SU-DHL-6 (cell line): ENCODE data around the gene SYF2.

Experiments used
- H2AFZ ChIP-seq: fragments of 200-600 bp; sonication (generic); 2 replicates; pipeline ENCODE4 v1.6.1; 2014; ENCODE audit warnings: low read depth, mild to moderate bottlenecking, moderate library complexity, mixed read lengths, antibody characterized with exemption, low read length; ENCODE audit not compliant: severe bottlenecking
- H3F3A ChIP-seq: fragments of 200-600 bp; shearing (Covaris generic); 2 replicates; pipeline ENCODE4 v1.6.0; 2016; ENCODE audit warnings: antibody characterized with exemption, mild to moderate bottlenecking; ENCODE audit not compliant: insufficient read depth
- H3K27ac ChIP-seq: fragments of 200-600 bp; sonication (generic); 2 replicates; pipeline ENCODE4 v1.5.1; 2016; ENCODE audit warnings: low read depth, mild to moderate bottlenecking, low read length, moderate library complexity, mixed read lengths
- H3K27me3 ChIP-seq: fragments of 200-600 bp; sonication (generic), shearing (Covaris generic); 2 replicates; pipeline ENCODE4 v1.6.0; 2014; ENCODE audit warnings: mild to moderate bottlenecking, low read length
- H3K36me3 ChIP-seq: fragments of 200-600 bp; sonication (generic); 2 replicates; pipeline ENCODE4 v1.6.1; 2014; ENCODE audit warnings: mild to moderate bottlenecking, low read length, mixed read lengths
- H3K4me2 ChIP-seq: fragments of 300-600, 200-600 bp; shearing (Covaris generic), sonication (generic); 2 replicates; pipeline ENCODE4 v1.6.0; 2014; ENCODE audit warnings: low read length, low read depth, mild to moderate bottlenecking; ENCODE audit not compliant: poor library complexity, severe bottlenecking
- H3K4me3 ChIP-seq: fragments of 200-600 bp; sonication (generic); 2 replicates; pipeline ENCODE4 v1.5.1; 2014; ENCODE audit warnings: antibody characterized with exemption, low read length, mild to moderate bottlenecking, mixed read lengths; ENCODE audit not compliant: insufficient read depth, poor library complexity, severe bottlenecking
- H3K79me2 ChIP-seq: fragments of 200-600 bp; sonication (generic); 2 replicates; pipeline ENCODE4 v1.6.1; 2014; ENCODE audit warnings: mild to moderate bottlenecking, low read length, moderate library complexity; ENCODE audit not compliant: insufficient read depth
- H3K9ac ChIP-seq: fragments of 200-600 bp; sonication (generic); 2 replicates; pipeline ENCODE4 v1.7.0; 2014; ENCODE audit warnings: mild to moderate bottlenecking, low read length
- H3K9me2 ChIP-seq: fragments of 200-600 bp; sonication (generic); replicated peaks from 2 replicates; pipeline ENCODE4 v1.6.1; 2014; ENCODE audit warnings: low read length; ENCODE audit not compliant: insufficient read depth
- H3K9me3 ChIP-seq: fragments of 200-600 bp; sonication (generic); 2 replicates; pipeline ENCODE4 v1.6.1; 2014; ENCODE audit warnings: low read length, mixed read lengths; ENCODE audit not compliant: insufficient read depth
- H4K20me1 ChIP-seq: fragments of 200-600 bp; sonication (generic); 2 replicates; pipeline ENCODE4 v1.6.1; 2014; ENCODE audit warnings: low read depth, mild to moderate bottlenecking, antibody characterized with exemption, low read length, moderate library complexity, mixed read lengths
- CTCF ChIP-seq: fragments of 200-600 bp; sonication (generic); IDR thresholded peaks from one replicate; pipeline ENCODE4 v1.5.1; 2017; ENCODE audit warnings: antibody characterized with exemption, mild to moderate bottlenecking, low read length, moderate library complexity; ENCODE audit not compliant: insufficient read depth, poor library complexity, severe bottlenecking
- EZH2phosphoT487 ChIP-seq: fragments of 200-600 bp; sonication (generic), shearing (Covaris generic); conservative IDR thresholded peaks from 2 replicates; pipeline ENCODE4 v1.6.1; 2018; ENCODE audit warnings: mild to moderate bottlenecking, antibody characterized with exemption, low read length, moderate library complexity, mixed read lengths

The SYF2 gene

GRCh38 chr1:25174730-25175612 is 57.3 kb downstream of the SYF2 start:
- no peak overlapping the region for H3K4me2 ChIP-seq
- no peaks in the 10 kb centered on the region for H3K79me2 ChIP-seq
- H3F3A ChIP-seq: no peaks in the 10 kb centered on the region
- H2AFZ ChIP-seq: no peak overlapping the region
- TF ChIP-seq CTCF (no peak), EZH2phosphoT487 (no peak)
- H3K27ac ChIP-seq: no peak overlapping the region
- no peak overlapping the region for H3K4me3 ChIP-seq
- H3K36me3 ChIP-seq: no peaks in the 10 kb centered on the region
- no peaks in the 10 kb centered on the region for H4K20me1 ChIP-seq
- no peaks in the 10 kb centered on the region for H3K9me2 ChIP-seq
- peaks cover 4% of the 10 kb centered on the region; the same call in 1 of the 2 replicates for H3K9me3 ChIP-seq
- no peaks in the 10 kb centered on the region for H3K27me3 ChIP-seq
- H3K9ac ChIP-seq: no peak overlapping the region

GRCh38 chr1:25174363-25174729 is 58.0 kb downstream of the SYF2 start:
- H3K27ac ChIP-seq: no peak overlapping the region
- no peaks in the 10 kb centered on the region for H3F3A ChIP-seq
- H3K4me3 ChIP-seq: no peak overlapping the region
- no peak for TF ChIP-seq CTCF
- TF ChIP-seq EZH2phosphoT487: no peak
- peaks cover 4% of the 10 kb centered on the region; the same call in 1 of the 2 replicates for H3K9me3 ChIP-seq
- no peak overlapping the region for H3K9ac ChIP-seq
- no peaks in the 10 kb centered on the region for H3K9me2 ChIP-seq
- no peak overlapping the region for H3K4me2 ChIP-seq
- no peaks in the 10 kb centered on the region for H3K27me3 ChIP-seq
- H3K36me3 ChIP-seq: no peaks in the 10 kb centered on the region
- no peaks in the 10 kb centered on the region for H3K79me2 ChIP-seq
- H4K20me1 ChIP-seq: no peaks in the 10 kb centered on the region
- no peak overlapping the region for H2AFZ ChIP-seq

- Histone ChIP-seq H3K79me2 (no peaks in the 10 kb centered on the region), H3F3A (no peaks in the 10 kb centered on the region), H3K4me3 (no peak overlapping the region), H3K9me3 (peaks cover 4% of the 10 kb centered on the region; the same call in 1 of the 2 replicates), H3K9me2 (no peaks in the 10 kb centered on the region), H3K27me3 (no peaks in the 10 kb centered on the region), H3K9ac (no peak overlapping the region), H3K36me3 (no peaks in the 10 kb centered on the region), H3K27ac (no peak overlapping the region), H3K4me2 (no peak overlapping the region), H4K20me1 (no peaks in the 10 kb centered on the region), H2AFZ (no peak overlapping the region)
- no peak for TF ChIP-seq CTCF
- no peak for TF ChIP-seq EZH2phosphoT487
Observed at GRCh38 chr1:25173809-25174340, 58.4 kb downstream of the SYF2 start.
